Urothelium cell line (cell line): ENCODE results near the gene EFNA2.

ENCODE experiments used
- DNase-seq: peaks from one replicate; pipeline ENCODE4 v3.0.0; 2011; ENCODE audit warnings: low spot score, mixed read lengths
- FAIRE-seq: peaks from 2 replicates; lab custom pipeline; 2011; peaks lifted over from hg19 to GRCh38; lab: Jason Lieb, UNC

Gene EFNA2

GRCh38 chr19:1270854-1271527, 14.7 kb upstream of the EFNA2 start:
- no peak for FAIRE-seq
- DNase-seq, result no peak

- DNase-seq (no peak), FAIRE-seq (no peak)
Observed at GRCh38 chr19:1271528-1272422, 13.9 kb upstream of the EFNA2 start.

GRCh38 chr19:1272423-1273262, 13.0 kb upstream of the EFNA2 start:
- DNase-seq (no peak), FAIRE-seq (no peak)

GRCh38 chr19:1273263-1274041, 12.2 kb upstream of the EFNA2 start:
- no peak for FAIRE-seq

GRCh38 chr19:1274081-1274851, 11.4 kb upstream of the EFNA2 start:
- FAIRE-seq (no peak), DNase-seq (no peak)

More at GRCh38 chr19:1273263-1274041, 12.2 kb upstream of the EFNA2 start:
- DNase-seq, result no peak

- no peak for DNase-seq
- FAIRE-seq, result no peak
Observed at GRCh38 chr19:1274852-1275259, 10.8 kb upstream of the EFNA2 start.

GRCh38 chr19:1275260-1275975, 10.3 kb upstream of the EFNA2 start, which contains the start of gene FAM174C:
TSS of gene FAM174C (plus strand) at chr19:1275530. CDS start at chr19:1275550, 20 bp downstream.
- FAIRE-seq, result no peak
- DNase-seq, result peak; percentile 73

GRCh38 chr19:1275976-1276627, 9.6 kb upstream of the EFNA2 start:
- DNase-seq (no peak), FAIRE-seq (no peak)

GRCh38 chr19:1276628-1277022, 9.0 kb upstream of the EFNA2 start:
- FAIRE-seq (no peak), DNase-seq (no peak)

GRCh38 chr19:1277061-1277460, 8.6 kb upstream of the EFNA2 start:
- FAIRE-seq (no peak), DNase-seq (no peak)

- FAIRE-seq (no peak), DNase-seq (no peak)
Observed at GRCh38 chr19:1278074-1278473, 7.6 kb upstream of the EFNA2 start.

GRCh38 chr19:1278713-1279660, 6.7 kb upstream of the EFNA2 start:
- FAIRE-seq (no peak), DNase-seq (no peak)

- FAIRE-seq, result no peak
- peak; percentile 71 for DNase-seq
Observed at GRCh38 chr19:1279782-1280341, 5.8 kb upstream of the EFNA2 start.

- DNase-seq (no peak), FAIRE-seq (no peak)
Observed at GRCh38 chr19:1280636-1281568, 4.8 kb upstream of the EFNA2 start.

GRCh38 chr19:1281569-1282287, 3.9 kb upstream of the EFNA2 start:
- no peak for FAIRE-seq
- no peak for DNase-seq
